HG03103 (cell line): ENCODE data around the gene DRD2.

Experiments
- ATAC-seq: cut with Tn5 transposase; IDR thresholded peaks from one replicate; pipeline ENCODE4 v1.9.1; 2021; ENCODE audit warnings: low read depth; ENCODE audit not compliant: unreplicated experiment

Gene DRD2

GRCh38 chr11:113487622-113488021 is 12.4 kb upstream of the DRD2 start:
- no peak for ATAC-seq

GRCh38 chr11:113484223-113484622 is 9.0 kb upstream of the DRD2 start:
- no peak for ATAC-seq

- ATAC-seq = no peak
Observed at GRCh38 chr11:113481672-113482071, 6.5 kb upstream of the DRD2 start.

GRCh38 chr11:113481226-113481625 is 6.0 kb upstream of the DRD2 start:
- ATAC-seq = no peak

- ATAC-seq = no peak
Observed at GRCh38 chr11:113477321-113477720, 2.1 kb upstream of the DRD2 start.

- ATAC-seq = no peak
Observed at GRCh38 chr11:113476553-113476952, 1.4 kb upstream of the DRD2 start.

GRCh38 chr11:113474362-113475159 is 637 bp downstream of the DRD2 start:
- ATAC-seq = no peak

GRCh38 chr11:113473983-113474361 is 1.2 kb downstream of the DRD2 start:
- no peak for ATAC-seq

- ATAC-seq = no peak
Observed at GRCh38 chr11:113472471-113472870, 2.7 kb downstream of the DRD2 start.

GRCh38 chr11:113470233-113470632 is 5.0 kb downstream of the DRD2 start:
- no peak for ATAC-seq

GRCh38 chr11:113468726-113469345 is 6.4 kb downstream of the DRD2 start:
- ATAC-seq = no peak

GRCh38 chr11:113467545-113467944 is 7.7 kb downstream of the DRD2 start:
- ATAC-seq = no peak

GRCh38 chr11:113465786-113466185 is 9.4 kb downstream of the DRD2 start:
- no peak for ATAC-seq

- no peak for ATAC-seq
Observed at GRCh38 chr11:113464416-113464815, 10.8 kb downstream of the DRD2 start.

GRCh38 chr11:113462830-113463229 is 12.4 kb downstream of the DRD2 start:
- no peak for ATAC-seq

GRCh38 chr11:113461639-113462038 is 13.6 kb downstream of the DRD2 start:
- no peak for ATAC-seq

GRCh38 chr11:113460469-113460868 is 14.7 kb downstream of the DRD2 start:
- ATAC-seq = no peak

- ATAC-seq = no peak
Observed at GRCh38 chr11:113458189-113458588, 17.0 kb downstream of the DRD2 start.

GRCh38 chr11:113457784-113458183 is 17.4 kb downstream of the DRD2 start:
- ATAC-seq = no peak

GRCh38 chr11:113454455-113454854 is 20.7 kb downstream of the DRD2 start:
- no peak for ATAC-seq

GRCh38 chr11:113449743-113450142 is 25.5 kb downstream of the DRD2 start:
- no peak for ATAC-seq

GRCh38 chr11:113448316-113448677 is 26.9 kb downstream of the DRD2 start:
- no peak for ATAC-seq
